Right atrium auricular region (tissue), 2 donors: ENCODE results near the gene SCN3B. TPM values are rescaled to one million over a fixed set of nuclear protein-coding genes. Genes with fewer than 3 reads are reported as not detected.

Source experiments
- DNase-seq: peaks from one replicate; pipeline ENCODE4 v3.0.0-alpha.2; 2019; ENCODE audit warnings: low spot score
- H3K27ac ChIP-seq, 2 donors: fragments of 200-600 bp; sonication (generic); 1 replicate in 1 of 2; 2 replicates in 1 of 2; pipeline ENCODE4 v1.5.1; 2016 to 2019
- H3K27me3 ChIP-seq, 2 donors: fragments of 200-600 bp; sonication (generic); one replicate each; pipeline versions ENCODE4 v1.5.1 to v1.6.0; 2017 to 2019
- H3K36me3 ChIP-seq: fragments of 200-600 bp; sonication (generic); one replicate; pipeline ENCODE4 v1.5.1; 2016
- H3K4me1 ChIP-seq, 2 donors: fragments of 200-600 bp; sonication (generic); one replicate each; pipeline versions ENCODE4 v1.5.1 to v1.6.0; 2017 to 2019
- H3K4me3 ChIP-seq, 2 donors: fragments of 200-600 bp; sonication (generic); 1 replicate in 1 of 2; 2 replicates in 1 of 2; pipeline ENCODE4 v1.5.1; 2017 to 2019; ENCODE audit warnings: mild to moderate bottlenecking in 1 of 2, moderate library complexity in 1 of 2
- H3K9me3 ChIP-seq, 2 donors: fragments of 200-600 bp; sonication (generic); one replicate each; pipeline ENCODE4 v1.5.1; 2019
- CTCF ChIP-seq, 2 donors: fragments of 200-600 bp; sonication (generic); IDR thresholded peaks; one replicate each; pipeline ENCODE4 v1.5.1; 2019; ENCODE audit warnings: antibody characterized with exemption in 2 of 2
- total RNA-seq, 2 donors: library from RNA; depleted of rRNA; stranded (reverse); fragments of >200 nt; gene quantifications; one replicate each; pipeline ENCODE4 v1.1.0, GENCODE V29; 2016

SCN3B gene
- total RNA-seq, 2 donors from 2014 or later, result 0.31 to 0.70 TPM

- Histone ChIP-seq H3K27me3 (no peaks in the 10 kb centered on the region), H3K4me3 (peak overlapping the region; percentile 50 to 66), H3K27ac (peak overlapping the region in 1 of 2 donors; percentile 71), H3K9me3 (no peaks in the 10 kb centered on the region), H3K36me3 (no peaks in the 10 kb centered on the region), H3K4me1 (peaks cover 0 to 22% of the 10 kb centered on the region in 2 donors)
- DNase-seq, result no peak
- no peak for TF ChIP-seq CTCF (IDR thresholded peaks at IDR 0.05)
Observed at GRCh38 chr11:123653483-123653826, 969 bp downstream of the SCN3B start.

GRCh38 chr11:123652599-123652998 lies 1.8 kb downstream of the SCN3B start:
- H3K4me3 ChIP-seq, result no peak overlapping the region

GRCh38 chr11:123650901-123651300 lies 3.5 kb downstream of the SCN3B start:
- H3K27ac ChIP-seq, result no peak overlapping the region
- H3K36me3 ChIP-seq, result no peaks in the 10 kb centered on the region
- no peak for TF ChIP-seq CTCF (IDR thresholded peaks at IDR 0.05)
- DNase-seq, result no peak
- H3K9me3 ChIP-seq, result no peaks in the 10 kb centered on the region
- no peaks in the 10 kb centered on the region for H3K27me3 ChIP-seq
- H3K4me1 ChIP-seq, result peaks cover 0 to 22% of the 10 kb centered on the region in 2 donors
- H3K4me3 ChIP-seq, result no peak overlapping the region

More at GRCh38 chr11:123652599-123652998, 1.8 kb downstream of the SCN3B start:
- Histone ChIP-seq H3K9me3 (no peaks in the 10 kb centered on the region), H3K4me1 (peaks cover 0 to 22% of the 10 kb centered on the region in 2 donors), H3K27ac (no peak overlapping the region), H3K27me3 (no peaks in the 10 kb centered on the region), H3K36me3 (no peaks in the 10 kb centered on the region)
- TF ChIP-seq CTCF (IDR thresholded peaks at IDR 0.05), result no peak
- no peak for DNase-seq

GRCh38 chr11:123645286-123645975 lies 9.0 kb downstream of the SCN3B start:
- H3K27ac ChIP-seq, result no peak overlapping the region
- no peak overlapping the region for H3K4me3 ChIP-seq
- no peaks in the 10 kb centered on the region for H3K27me3 ChIP-seq
- no peaks in the 10 kb centered on the region for H3K4me1 ChIP-seq
- H3K36me3 ChIP-seq, result no peaks in the 10 kb centered on the region
- TF ChIP-seq CTCF (IDR thresholded peaks at IDR 0.05), result no peak
- H3K9me3 ChIP-seq, result no peaks in the 10 kb centered on the region
- no peak for DNase-seq

- H3K4me1 ChIP-seq, result no peaks in the 10 kb centered on the region
- no peak for DNase-seq
- TF ChIP-seq CTCF (IDR thresholded peaks at IDR 0.05), result no peak
- H3K27me3 ChIP-seq, result no peaks in the 10 kb centered on the region
- no peaks in the 10 kb centered on the region for H3K36me3 ChIP-seq
- H3K4me3 ChIP-seq, result no peak overlapping the region
- no peak overlapping the region for H3K27ac ChIP-seq
- H3K9me3 ChIP-seq, result no peaks in the 10 kb centered on the region
Observed at GRCh38 chr11:123642435-123642834, 12.0 kb downstream of the SCN3B start.

GRCh38 chr11:123641495-123641840 lies 13.0 kb downstream of the SCN3B start:
- Histone ChIP-seq H3K9me3 (no peaks in the 10 kb centered on the region), H3K27me3 (no peaks in the 10 kb centered on the region)
- no peak for TF ChIP-seq CTCF (IDR thresholded peaks at IDR 0.05)

More at GRCh38 chr11:123641495-123641840, 13.0 kb downstream of the SCN3B start:
- H3K27ac ChIP-seq, result no peak overlapping the region
- H3K4me3 ChIP-seq, result no peak overlapping the region
- no peak for DNase-seq
- H3K36me3 ChIP-seq, result no peaks in the 10 kb centered on the region
- no peaks in the 10 kb centered on the region for H3K4me1 ChIP-seq
